Dedifferentiated amniotic fluid mesenchymal stem cell (primary cell): ENCODE measurements around the gene CDK4.

Experiments
- DNase-seq: peaks from one replicate; pipeline ENCODE4 v3.0.0-alpha.2; 2016; ENCODE audit errors: extremely low spot score

Gene CDK4

GRCh38 chr12:57712701-57713100 is 39.4 kb downstream of the CDK4 start:
- DNase-seq, result no peak

DNA sequence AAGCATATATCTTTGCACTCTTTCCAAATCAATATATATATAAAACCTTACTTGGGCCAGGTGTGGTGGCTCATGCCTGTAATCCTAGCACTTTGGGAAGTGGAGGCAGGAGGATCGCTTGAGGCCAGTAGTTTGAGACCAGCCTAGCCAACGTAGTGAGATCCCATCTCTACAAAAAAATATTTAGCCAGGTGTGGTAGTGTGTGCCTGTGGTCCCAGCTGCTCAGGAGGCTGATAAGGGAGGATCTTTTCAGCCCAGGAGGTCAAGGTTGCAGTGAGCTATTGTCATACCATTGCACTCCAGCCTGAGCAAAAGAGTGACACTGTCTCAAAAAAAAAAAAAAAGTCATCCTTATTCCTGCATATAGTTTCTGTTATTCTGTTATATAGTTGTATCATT is 43.8 kb downstream of the CDK4 start:
- DNase-seq, result no peak

DNA sequence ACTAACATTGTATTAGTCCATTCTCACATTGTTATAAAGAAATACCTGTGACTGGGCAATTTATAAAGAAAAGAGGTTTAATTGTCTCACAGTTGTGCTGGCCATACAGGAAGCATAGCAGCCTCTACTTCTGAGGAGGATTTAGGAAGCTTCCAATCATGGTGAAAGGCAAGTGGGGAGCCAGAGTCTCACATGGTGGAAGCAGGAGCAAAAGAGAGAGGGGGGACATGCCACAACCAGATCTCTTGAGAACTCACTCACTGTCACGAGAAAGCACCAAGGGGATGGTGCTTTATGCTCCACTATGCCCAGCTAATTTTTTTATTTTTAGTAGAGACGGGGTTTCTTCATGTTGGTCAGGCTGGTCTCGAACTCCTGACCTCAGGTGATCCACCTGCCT is 44.9 kb downstream of the CDK4 start:
- DNase-seq, result no peak

GRCh38 chr12:57700317-57700716 is 51.8 kb downstream of the CDK4 start:
- DNase-seq, result no peak

GRCh38 chr12:57698414-57698813 is 53.7 kb downstream of the CDK4 start:
- DNase-seq, result no peak
